Stimulated activated CD8-positive, alpha-beta memory T cell treated with anti-CD3 and anti-CD28 coated beads, Interleukin-4, amount 100 ng/mL, for 4 hours (primary cell): ENCODE data around the gene USP3.
"Not testable (repeated sequence)": the region's sequence is repeated elsewhere in the genome, so short reads cannot be mapped to it uniquely, and the experiment has no call there.

Experiments used
- DNase-seq, 2 donors: peaks; one replicate each; pipeline ENCODE4 v3.0.0-alpha.2; 2020; ENCODE audit warnings: low read depth in 2 of 2, low spot score in 1 of 2

Gene USP3

DNA sequence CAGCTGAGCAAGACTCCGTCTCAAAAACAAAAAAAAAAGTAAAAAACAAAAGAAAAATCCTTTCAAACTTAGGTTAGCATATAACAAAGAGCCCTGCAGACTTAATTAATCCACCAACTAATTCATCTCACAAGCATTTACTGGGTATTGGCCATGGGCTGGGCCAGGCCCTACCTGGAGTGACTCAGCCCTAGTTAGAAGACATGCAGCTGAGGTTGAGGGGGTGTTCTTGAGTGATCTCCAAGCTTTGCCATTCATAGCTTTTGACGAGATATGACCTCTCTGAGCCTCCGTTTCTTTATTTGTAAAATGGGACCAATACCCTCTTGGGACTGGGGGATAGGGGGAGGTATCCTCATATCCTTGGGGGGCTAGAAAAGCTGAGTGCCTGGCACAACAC is 100.6 kb downstream of the USP3 start:
- no peak for DNase-seq

DNA sequence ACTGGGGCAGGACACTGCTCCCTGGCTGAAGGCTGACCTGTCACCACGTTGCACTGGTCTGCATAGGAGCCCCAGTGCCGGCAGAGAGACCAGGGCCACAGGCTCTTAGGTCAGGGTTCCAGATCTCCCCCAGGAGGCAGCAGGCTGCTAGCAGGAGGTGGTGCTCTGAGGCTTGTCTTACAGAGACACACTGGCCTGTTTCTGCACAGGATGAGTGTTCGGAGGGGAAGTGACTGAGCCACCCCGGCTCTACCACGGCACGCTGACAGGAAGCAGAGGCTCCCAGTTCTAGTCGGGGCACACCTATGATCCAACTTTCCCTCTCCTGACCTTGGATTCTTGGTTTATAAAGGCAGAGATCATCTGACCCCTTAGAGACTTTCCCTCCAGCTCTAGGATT is 101.4 kb downstream of the USP3 start:
- peak; percentile 18 to 21 for DNase-seq

DNA sequence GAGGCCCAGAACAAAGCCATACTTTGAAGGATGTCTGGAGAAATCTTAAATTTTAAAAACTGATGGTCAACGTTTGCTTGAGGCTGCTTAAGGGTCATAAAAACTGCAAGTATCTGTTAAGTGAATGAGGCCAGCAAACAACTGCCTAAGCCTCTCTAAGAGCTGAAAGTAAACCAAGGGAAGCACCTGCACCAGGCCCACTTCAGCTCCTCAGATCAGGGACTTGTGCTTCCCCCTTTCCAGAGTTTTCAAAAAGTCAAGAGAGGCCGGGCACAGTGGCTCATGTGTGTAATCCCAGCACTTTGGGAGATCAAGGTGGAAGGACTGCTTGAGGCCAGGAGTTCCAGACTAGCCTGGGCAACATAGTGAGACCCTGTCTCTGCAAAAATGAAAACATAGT is 101.9 kb downstream of the USP3 start:
- DNase-seq: no peak

GRCh38 chr15:63608989-63609388 is 104.6 kb downstream of the USP3 start:
- no peak for DNase-seq

DNA sequence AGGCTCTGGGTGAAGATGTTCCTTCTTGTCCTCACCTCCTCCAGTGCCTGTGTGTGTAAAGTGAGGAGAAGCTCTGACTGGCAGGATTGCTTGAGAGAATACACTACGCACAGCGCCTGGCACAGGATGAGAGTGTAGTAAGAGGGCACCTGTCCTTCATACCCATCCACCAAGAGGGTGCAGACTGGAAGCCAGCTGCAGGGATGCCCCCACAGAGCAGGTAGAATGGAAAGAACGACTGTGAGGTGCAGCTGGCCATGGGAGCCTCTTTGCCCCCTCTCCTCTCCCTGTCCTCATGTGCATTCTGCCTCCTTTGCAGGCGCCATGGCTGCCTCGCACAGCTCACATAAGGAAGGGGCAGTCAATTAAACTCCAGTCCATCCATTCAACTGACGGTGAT is 105.1 kb downstream of the USP3 start:
- no peak for DNase-seq

DNA sequence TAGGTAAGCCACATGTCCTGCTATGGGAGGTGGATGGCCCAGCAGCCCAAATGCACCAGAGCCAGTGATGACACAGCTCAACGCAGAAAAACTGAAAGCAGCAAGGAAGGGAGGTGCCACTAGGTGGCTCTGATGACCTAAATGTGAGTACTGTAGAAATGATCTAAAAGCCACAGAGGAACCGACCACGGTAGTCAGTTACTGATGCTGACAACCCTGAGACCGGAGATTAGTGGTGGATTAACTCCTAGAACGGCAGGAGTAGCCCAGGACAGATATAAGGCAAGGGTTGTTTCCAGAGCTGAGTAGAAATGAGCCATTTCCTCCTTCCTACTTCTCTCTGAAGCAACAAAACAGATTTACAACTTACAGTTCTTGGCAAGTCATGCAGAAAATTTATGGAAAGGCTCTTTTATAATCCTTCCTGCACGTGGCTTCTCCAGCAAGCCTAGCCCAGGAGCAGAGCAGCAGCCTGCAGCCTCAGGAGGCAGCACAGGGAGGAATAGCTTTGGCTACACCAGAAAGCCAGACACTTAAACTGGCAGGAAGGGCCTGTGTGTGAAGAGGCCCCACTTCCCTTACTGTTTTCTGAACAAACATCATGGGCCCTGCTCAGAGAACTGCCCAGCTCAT is 105.9 kb downstream of the USP3 start:
- DNase-seq: peak; percentile 47 to 52

GRCh38 chr15:63611177-63611576 is 106.8 kb downstream of the USP3 start:
- no peak for DNase-seq

GRCh38 chr15:63612300-63612699 is 107.9 kb downstream of the USP3 start:
- DNase-seq: no peak

DNA sequence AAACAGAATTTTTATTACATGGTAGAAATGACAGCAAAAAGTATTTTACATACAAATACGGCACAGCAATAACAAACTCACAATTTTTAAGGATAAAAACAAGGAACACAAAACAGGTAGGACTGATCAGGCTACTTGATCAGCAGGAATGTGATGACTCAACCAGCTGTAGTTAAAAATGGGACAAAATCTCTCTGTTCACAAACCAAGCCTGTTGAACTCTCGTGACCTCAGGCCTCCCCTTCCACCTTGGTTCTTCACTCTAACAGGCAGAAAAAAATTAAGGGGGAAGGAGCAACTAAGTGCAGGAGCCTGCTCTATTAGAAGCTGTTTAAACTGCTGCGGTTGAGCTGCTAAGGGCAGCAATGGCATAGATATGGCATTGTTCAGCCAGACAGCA is 111.5 kb downstream of the USP3 start:
- DNase-seq: no peak

GRCh38 chr15:63617147-63617546 is 112.8 kb downstream of the USP3 start:
- not testable (repeated sequence) for DNase-seq

DNA sequence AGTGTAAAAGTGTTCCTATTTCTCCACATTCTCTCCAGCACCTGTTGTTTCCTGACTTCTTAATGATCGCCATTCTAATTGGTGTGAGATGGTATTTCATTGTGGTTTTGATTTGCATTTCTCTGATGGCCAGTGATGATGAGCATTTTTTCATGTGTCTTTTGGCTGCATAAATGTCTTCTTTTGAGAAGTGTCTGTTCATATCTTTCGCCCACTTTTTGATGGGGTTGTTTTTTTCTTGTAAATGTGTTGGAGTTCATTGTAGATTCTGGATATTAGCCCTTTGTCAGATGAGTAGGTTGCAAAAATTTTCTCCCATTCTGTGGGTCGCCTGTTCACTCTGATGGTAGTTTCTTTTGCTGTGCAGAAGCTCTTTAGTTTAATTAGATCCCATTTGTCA is 113.2 kb downstream of the USP3 start:
- DNase-seq: not testable (repeated sequence)

DNA sequence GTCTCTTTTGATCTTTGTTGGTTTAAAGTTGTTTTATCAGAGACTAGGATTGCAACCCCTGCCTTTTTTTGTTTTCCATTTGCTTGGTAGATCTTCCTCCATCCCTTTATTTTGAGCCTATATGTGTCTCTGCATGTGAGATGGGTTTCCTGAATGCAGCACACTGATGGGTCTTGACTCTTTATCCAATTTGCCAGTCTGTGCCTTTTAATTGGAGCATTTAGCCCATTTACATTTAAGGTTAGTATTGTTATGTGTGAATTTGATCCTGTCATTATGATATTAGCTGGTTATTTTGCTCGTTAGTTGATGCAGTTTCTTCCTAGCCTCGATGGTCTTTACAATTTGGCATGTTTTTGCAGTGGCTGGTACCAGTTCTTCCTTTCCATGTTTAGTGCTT is 116.4 kb downstream of the USP3 start:
- not testable (repeated sequence) for DNase-seq

- no peak for DNase-seq
These were observed 119.0 kb downstream of the USP3 start for GRCh38 chr15:63623232-63623969.

DNA sequence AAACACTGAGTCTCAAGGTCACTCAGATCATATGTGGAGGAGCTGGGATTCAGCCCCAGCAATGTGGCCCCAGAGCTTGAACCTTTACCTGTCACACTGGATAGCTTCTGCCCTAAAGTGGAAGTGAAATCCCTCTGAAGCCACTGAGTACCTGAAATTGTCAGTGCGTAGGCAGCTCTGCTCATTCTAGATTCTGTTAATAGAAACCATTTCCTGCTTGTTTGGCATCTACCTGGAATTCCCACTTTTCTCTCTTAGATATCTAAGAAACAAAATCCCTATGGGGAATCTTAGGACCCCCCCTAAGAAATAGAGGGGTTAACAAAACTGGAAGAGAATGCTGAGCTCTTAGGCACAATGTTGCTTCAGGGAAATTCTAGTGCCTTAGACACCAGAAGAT is 122.6 kb downstream of the USP3 start:
- DNase-seq: no peak

DNA sequence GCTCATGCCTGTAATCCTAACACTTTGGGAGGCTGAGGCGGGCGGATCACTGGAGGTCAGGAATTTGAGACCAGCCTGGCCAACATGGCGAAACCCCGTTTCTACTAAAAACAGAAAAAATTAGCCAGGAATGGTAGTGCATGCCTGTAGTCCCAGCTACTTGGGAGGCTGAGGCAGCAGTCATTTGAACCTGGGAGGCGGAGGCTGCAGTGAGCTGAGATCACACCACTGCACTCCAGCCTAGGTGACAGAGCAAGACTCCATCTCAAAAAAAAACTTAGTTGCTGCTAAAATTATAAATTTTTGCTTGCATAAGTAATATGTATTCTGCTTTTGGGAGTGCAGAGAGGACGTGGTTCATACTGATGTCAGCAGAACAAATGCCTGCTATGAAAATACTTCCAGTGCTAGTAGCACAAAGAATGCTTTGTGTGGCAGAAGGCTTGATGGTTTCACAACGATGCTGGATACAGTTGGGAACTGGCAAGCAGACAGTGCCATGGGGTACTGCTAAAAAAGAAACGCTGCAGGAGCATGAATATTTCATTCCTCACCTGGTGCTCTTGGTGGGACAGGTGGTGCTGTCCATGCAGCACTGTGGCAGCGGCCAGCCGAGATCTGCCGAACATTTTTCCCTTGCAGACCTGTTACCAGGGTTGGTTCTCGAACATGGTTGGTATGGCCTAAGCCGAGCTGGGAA is 123.9 kb downstream of the USP3 start:
- DNase-seq: no peak

- DNase-seq: no peak
These were observed 125.8 kb downstream of the USP3 start for GRCh38 chr15:63630036-63630751.

- no peak for DNase-seq
These were observed 128.9 kb downstream of the USP3 start for GRCh38 chr15:63633312-63633711.

- DNase-seq: no peak
These were observed 129.8 kb downstream of the USP3 start for GRCh38 chr15:63634154-63634553.

DNA sequence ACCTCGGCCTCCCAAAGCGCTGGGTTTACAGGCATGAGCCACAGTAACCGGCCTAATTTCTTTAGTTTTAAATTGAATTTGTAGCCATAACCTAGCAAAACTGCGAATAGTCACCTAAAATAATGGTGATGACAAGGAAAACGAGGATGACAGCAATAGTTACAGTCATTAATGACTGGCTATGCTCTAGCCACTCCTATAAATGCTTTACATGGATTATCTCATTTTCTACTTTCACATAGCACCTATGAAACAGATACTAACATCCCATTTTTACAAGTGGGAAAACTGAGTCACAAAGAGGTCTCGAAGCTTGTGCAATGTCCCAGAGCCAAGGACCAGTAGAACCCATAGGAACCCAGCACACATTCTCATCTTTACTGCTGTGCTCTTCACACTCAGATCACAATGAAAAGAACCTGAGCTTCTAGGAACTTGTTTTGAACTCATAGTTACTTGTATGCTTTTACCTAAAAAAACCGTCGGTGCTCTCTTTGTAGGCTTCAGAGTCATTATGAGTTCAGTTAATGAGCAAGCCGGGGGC is 132.2 kb downstream of the USP3 start:
- no peak for DNase-seq

- no peak for DNase-seq
These were observed 134.4 kb downstream of the USP3 start for GRCh38 chr15:63638839-63639238.

DNA sequence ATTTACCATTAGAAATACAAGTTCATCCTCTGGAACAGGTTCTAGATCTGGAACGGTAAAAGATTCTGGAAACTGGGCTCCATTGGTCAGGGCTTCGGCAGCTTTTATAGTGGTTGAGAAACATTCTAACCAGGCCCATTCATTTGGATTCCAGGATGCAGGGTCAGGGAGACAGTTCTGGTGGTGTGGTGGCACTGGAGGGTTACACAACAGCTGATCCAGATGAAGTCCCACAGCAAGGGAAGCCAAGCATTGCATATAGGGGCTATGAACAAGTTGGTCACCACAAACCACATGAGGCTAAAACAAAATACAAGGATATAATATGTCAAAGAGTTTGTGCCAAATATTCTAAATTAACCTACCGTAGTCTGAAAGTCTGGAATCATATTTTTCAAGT is 135.8 kb downstream of the USP3 start:
- DNase-seq: no peak
